NCI-H748 (cell line): ENCODE measurements around the gene RPRD1B.

Source experiments
- DNase-seq: peaks from one replicate; lab custom pipeline; 2025; ENCODE audit not compliant: unreplicated experiment; lab: John Stamatoyannopoulos, UW

Gene RPRD1B

DNA sequence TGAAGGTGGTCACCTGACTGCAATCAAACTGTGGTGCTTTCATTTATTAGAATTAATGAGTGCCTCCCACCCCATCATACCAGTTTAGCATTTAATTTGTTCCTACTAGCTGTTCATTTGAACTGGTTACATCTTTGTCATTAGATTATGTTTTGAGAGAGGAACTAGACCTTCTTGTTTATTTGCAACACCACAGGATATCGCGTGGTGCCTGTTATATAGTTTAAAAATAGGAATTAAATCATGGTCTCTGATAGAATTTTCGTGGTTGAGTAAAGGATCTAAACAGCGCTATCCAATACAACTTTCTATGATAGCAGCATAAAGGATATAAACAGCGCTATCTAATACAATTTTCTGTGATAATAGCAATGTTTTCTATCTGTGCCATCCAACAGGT is 2.8 kb downstream of the RPRD1B start:
- DNase-seq = no peak

DNA sequence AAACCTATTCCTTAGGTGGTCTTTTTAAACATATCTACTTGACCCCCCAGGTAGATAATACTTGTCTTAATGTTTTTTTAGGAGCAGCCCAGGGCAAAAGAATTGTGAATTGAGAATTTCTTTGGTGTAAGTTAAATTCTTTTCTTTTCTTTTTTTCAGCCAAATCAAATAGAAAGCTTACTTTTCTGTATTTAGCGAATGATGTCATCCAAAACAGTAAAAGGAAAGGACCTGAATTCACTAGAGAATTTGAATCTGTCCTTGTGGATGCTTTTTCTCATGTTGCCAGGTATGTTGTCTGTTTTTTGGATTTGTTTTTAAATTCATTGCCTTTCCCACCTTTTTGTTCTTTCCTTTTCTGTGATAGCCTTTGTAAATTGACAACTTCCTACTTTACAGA is 6.7 kb downstream of the RPRD1B start:
- no peak for DNase-seq

DNA sequence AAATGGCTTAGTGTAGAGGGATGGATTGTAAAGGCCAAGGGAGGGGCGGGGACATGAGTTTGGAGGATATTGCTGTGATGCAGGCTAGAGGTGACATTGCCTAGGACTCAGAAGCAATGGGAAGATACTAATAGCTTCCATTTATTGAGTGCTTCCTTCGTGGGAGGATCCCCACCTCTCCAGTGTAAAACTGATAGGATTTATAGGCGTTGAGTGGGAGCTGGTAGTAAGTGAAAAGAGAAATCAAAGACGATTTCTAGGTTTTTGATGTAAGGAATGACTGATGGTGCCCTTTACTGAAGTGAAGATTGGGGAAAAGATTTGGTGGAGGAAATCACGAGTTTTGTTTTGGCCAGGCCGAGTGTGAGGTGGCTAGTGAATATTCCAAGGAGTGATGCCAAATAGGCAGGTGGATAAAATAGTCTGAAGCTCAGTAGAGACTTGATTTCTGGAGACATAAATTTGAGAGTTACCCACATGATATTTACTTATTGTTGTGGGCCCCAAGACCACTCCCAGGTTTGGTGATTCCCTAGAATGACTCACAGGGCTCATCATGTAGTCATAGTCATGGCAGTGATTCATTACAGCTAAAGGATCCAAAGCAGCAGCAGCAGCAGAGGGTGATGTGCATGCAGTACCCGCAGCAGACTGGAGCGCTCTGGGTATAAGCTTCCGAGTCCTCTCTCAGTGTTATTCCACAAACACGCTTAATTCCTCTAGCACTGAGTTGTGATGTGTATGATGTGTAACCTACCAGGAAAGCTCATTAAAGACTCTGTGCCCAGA is 10.2 kb downstream of the RPRD1B start:
- DNase-seq = no peak

- no peak for DNase-seq
These were observed 11.1 kb downstream of the RPRD1B start for GRCh38 chr20:38044685-38045084.

DNA sequence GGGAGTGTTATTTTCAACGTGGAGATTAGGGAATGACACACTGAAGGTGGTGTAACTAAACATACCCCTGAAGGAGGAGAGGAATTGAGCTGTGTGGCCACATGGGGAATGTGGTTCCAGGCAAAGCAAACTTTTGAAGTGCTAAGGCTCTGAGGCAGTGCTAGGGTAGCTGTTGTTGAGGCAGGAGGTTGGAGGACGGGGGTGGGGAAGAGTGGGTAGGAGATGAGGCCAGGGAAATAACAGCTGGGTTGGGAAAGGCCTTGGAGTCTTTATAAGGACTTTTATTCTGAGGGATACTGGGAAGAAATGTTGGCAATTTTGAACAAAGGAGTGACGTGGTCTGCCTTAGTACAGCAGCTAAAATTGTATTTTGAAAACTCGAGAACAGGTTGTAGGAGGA is 13.0 kb downstream of the RPRD1B start:
- no peak for DNase-seq

GRCh38 chr20:38049800-38050199 is 16.3 kb downstream of the RPRD1B start:
- DNase-seq = no peak

DNA sequence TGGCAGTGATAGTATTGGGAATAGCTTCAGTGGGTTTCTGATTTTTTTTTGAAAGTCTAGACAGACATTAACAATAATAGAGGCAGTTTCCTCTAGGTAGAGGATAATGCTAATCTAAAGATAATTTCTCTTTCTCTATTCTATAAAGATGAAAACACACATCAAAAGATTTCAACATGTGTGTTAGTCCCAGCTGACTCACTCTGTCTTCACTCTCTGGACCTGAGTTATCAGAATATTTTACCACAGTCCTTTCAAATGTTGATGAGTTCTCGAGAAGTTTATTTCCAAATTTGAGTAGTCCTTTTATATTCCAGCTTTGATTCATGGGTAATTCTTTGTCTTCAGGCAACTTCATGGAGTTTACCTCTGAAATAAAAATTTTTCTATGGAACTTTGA is 17.1 kb downstream of the RPRD1B start:
- no peak for DNase-seq

DNA sequence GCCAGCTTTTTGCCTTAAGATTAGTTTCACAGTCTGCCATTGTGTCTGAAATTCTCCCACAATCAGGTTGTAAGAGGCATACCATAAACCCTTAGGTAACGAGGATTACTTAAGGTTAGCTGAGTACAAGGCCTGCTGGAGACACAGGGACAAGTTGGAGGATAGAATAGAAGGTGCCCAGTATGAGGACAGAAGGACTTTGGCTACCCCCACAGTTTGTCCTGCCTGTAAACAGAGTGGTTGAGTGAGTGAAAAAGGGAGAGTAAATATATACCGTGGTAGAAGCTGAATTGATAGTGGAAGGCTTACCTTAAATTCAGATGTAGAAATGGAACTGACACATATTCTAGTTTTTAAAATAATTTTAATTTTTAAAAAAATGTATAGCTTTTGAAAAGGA is 19.3 kb downstream of the RPRD1B start:
- DNase-seq = no peak

GRCh38 chr20:38054647-38055046 is 21.1 kb downstream of the RPRD1B start:
- no peak for DNase-seq

- DNase-seq = no peak
These were observed 21.7 kb downstream of the RPRD1B start for GRCh38 chr20:38055294-38055693.

DNA sequence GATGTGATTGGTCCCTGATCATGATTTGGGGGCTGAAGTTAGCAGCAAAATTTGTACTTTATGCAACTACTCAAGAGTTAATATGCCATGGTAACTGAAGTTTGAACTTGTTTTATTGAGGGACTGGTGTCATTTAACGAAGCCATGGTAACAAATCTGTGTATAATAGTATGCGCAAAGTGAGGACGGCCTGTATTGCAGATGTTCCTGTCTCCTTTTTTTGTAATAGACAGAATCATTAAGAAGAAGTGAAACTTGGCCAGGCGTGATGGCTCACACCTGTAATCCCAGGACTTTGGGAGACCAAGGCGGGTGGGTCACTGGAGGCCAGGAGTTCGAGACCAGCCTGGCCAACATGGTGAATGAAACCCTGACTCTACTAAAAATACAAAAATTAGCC is 22.3 kb downstream of the RPRD1B start:
- no peak for DNase-seq

- DNase-seq = peak; percentile 75
These were observed 23.9 kb downstream of the RPRD1B start for GRCh38 chr20:38057351-38057972.

DNA sequence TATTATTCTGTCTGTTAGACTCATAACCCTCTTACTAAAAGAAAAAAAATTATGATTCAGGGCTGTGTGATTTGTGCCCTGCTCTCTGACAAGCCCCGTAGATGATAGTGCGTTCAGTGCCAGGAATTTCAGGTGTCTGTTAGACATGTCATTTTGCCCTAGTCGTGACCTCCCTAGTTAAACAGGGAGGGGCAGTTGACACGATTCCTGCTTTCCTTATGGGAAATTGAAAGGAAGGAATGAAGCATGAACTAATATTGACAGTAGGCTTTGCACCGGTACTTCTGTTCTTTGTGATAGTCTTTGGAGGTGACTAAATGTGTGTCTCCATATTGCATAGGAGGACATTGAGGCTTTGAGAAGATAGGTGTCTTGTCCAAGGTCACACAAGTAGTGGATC is 26.3 kb downstream of the RPRD1B start:
- DNase-seq = no peak

DNA sequence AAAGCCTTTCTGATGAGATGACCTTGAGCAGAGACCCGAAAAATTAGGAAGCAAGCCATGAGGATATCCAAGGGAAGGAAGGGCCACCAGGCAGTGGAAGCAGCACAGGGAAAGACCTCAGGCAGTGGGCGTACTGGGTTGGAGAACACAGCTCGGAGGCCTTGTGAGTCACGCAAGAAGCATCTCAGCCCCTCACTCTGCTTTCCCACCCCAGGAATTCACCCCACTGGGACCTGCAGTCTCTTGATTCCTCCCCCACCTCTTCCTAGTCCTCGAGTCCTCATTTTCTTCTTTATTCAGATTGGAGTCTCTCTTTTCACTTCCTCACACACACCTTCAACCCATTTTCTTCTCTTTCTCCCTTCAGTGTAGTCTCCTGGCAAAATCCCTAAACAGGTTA is 27.0 kb downstream of the RPRD1B start:
- no peak for DNase-seq

DNA sequence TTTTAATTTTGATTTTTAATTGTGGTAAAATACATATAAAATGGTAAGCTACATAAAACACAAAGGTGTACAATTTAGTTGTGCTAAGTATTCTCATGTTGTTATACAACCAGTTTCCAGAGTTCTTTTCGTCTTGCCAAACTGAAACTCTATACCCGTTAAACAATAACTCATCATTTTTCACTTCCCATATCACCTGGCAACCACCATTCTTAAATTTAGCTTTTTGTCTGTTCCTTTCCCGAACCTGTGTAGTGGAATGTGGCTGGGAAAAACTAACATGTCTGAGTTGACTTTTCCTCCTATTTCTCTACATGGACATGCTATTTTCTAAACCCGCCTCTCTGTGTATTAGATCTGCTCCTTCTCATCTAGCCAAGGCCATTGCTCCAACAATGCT is 27.6 kb downstream of the RPRD1B start:
- no peak for DNase-seq

DNA sequence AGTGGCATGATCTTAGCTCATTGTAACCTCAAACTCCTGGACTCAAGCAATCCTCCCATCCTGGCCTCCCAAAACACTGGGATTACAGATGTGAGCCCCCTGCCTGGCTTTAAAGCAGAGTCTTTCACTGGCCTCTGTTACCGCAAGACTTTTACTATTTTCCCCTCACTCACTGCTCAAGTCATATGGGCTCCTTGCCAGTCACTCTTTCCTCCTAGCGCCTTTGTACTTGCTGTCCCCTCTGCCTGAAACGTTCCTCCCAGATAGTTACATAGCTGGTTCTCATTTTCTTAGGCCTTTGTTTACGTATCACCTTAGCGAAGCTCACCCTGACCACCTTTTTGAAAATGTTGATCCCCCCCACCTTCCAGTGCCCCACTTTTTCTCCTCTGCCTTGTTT is 29.3 kb downstream of the RPRD1B start:
- no peak for DNase-seq

DNA sequence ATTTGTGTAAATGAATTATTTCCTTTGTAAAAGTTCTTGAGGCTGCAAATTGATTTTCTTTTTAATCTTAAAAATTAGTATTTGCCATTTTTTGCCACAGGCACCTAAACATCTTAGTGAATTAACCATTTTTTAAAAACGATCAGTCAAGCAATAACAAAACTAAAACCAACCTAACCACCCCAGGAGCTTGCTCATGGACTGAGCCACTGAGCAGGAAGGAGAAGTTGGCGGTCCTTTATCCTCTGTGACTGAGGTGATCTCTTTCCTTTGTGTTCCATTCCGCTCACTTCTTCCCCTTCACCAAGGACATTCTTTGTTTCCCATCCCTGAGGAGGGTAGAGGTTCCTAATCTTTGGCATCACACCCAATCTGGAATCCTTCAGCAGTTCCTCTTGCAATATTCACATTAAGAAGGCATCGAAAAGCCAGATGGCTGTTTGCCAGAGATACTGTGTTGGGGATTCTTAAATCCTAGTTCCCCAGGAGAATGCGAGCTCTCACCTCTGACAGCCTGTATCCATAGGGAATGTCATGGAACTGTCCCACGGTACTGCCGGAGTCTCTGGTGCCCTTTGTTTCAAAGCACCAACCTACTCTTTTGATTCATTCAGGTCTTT is 30.5 kb downstream of the RPRD1B start:
- DNase-seq = no peak

- DNase-seq = no peak
These were observed 32.3 kb downstream of the RPRD1B start for GRCh38 chr20:38065764-38066375.

GRCh38 chr20:38066969-38067716 is 33.6 kb downstream of the RPRD1B start:
- DNase-seq = no peak

- DNase-seq = no peak
These were observed 34.3 kb downstream of the RPRD1B start for GRCh38 chr20:38067717-38068365.

- no peak for DNase-seq
These were observed 39.4 kb downstream of the RPRD1B start for GRCh38 chr20:38072898-38073297.
